Omental fat pad (tissue), 4 donors: ENCODE data around the gene CCDC106. TPM values are rescaled to one million over a fixed set of nuclear protein-coding genes. Genes with fewer than 3 reads are reported as not detected.

Experiments
- ATAC-seq: fragments of 150-250 bp; one replicate; pipeline ENCODE4 v1.9.1; 2016; ENCODE audit warnings: mild to moderate bottlenecking, moderate library complexity; ENCODE audit not compliant: low FRiP score
- DNase-seq: peaks from one replicate; pipeline ENCODE4 v3.0.0-alpha.2; 2019; ENCODE audit warnings: low spot score
- total RNA-seq, 4 donors: library from RNA; depleted of rRNA; stranded (reverse); fragments of >200 nt; gene quantifications; one replicate each; pipeline ENCODE4 v1.1.0, GENCODE V29; 2016
- TF ChIP-seq, protein P1 (sequence below), 3 donors: fragments of 450-650 bp; IDR thresholded peaks; one replicate each; pipeline ENCODE4 v1.5.1; 2016 to 2017; ENCODE audit warnings: antibody characterized with exemption in 3 of 3, mild to moderate bottlenecking in 3 of 3, moderate library complexity in 2 of 3

The CCDC106 gene
- total RNA-seq, 4 donors from 2014 or later, result 9.8 to 15.2 (median 11.0) TPM

DNA sequence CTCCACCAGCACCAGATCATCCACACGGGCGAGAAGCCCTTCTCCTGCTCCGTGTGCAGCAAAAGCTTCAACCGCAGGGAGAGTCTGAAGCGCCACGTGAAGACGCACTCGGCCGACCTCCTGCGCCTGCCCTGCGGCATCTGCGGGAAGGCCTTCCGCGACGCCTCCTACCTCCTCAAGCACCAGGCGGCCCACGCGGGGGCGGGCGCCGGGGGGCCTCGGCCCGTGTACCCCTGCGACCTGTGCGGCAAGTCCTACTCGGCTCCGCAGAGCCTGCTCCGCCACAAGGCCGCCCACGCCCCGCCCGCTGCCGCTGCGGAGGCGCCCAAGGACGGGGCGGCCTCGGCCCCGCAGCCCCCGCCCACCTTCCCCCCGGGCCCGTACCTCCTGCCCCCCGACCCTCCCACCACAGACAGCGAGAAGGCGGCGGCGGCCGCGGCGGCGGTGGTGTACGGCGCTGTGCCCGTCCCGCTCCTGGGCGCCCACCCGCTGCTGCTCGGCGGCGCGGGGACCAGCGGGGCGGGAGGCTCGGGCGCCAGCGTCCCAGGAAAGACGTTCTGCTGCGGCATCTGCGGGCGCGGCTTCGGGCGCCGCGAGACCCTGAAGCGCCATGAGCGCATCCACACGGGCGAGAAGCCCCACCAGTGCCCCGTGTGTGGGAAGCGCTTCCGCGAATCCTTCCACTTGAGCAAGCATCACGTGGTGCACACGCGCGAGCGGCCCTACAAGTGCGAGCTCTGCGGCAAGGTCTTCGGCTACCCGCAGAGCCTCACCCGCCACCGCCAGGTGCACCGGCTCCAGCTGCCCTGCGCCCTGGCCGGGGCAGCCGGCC is 33.1 kb upstream of the CCDC106 start:
- TF ChIP-seq, protein P1, sequence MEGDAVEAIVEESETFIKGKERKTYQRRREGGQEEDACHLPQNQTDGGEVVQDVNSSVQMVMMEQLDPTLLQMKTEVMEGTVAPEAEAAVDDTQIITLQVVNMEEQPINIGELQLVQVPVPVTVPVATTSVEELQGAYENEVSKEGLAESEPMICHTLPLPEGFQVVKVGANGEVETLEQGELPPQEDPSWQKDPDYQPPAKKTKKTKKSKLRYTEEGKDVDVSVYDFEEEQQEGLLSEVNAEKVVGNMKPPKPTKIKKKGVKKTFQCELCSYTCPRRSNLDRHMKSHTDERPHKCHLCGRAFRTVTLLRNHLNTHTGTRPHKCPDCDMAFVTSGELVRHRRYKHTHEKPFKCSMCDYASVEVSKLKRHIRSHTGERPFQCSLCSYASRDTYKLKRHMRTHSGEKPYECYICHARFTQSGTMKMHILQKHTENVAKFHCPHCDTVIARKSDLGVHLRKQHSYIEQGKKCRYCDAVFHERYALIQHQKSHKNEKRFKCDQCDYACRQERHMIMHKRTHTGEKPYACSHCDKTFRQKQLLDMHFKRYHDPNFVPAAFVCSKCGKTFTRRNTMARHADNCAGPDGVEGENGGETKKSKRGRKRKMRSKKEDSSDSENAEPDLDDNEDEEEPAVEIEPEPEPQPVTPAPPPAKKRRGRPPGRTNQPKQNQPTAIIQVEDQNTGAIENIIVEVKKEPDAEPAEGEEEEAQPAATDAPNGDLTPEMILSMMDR (IDR thresholded peaks at IDR 0.05), result no peak
- no peak for ATAC-seq

DNA sequence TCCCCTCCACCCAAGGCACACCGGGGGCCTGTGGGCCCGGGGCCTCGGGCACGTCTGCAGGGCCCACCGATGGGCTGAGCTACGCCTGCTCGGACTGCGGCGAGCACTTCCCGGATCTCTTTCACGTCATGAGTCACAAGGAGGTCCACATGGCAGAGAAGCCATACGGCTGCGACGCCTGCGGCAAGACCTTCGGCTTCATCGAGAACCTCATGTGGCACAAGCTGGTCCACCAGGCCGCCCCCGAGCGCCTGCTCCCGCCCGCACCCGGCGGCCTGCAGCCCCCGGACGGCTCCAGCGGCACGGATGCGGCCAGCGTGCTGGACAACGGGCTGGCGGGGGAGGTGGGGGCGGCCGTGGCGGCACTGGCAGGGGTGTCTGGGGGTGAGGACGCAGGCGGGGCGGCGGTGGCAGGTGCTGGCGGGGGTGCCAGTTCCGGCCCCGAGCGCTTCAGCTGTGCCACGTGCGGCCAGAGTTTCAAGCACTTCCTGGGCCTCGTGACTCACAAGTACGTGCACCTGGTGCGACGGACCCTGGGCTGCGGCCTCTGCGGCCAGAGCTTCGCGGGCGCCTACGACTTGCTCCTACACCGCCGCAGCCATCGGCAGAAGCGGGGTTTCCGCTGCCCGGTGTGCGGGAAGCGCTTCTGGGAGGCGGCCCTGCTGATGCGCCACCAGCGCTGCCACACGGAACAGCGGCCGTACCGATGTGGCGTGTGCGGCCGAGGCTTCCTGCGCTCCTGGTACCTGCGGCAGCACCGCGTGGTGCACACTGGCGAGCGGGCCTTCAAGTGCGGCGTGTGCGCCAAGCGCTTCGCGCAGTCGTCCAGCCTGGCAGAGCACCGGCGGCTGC is 32.2 kb upstream of the CCDC106 start:
- ATAC-seq, result no peak
- TF ChIP-seq, protein P1 (IDR thresholded peaks at IDR 0.05), result no peak
- DNase-seq, result no peak

More for the DNA sequence above, 33.1 kb upstream of the CCDC106 start:
- no peak for DNase-seq

DNA sequence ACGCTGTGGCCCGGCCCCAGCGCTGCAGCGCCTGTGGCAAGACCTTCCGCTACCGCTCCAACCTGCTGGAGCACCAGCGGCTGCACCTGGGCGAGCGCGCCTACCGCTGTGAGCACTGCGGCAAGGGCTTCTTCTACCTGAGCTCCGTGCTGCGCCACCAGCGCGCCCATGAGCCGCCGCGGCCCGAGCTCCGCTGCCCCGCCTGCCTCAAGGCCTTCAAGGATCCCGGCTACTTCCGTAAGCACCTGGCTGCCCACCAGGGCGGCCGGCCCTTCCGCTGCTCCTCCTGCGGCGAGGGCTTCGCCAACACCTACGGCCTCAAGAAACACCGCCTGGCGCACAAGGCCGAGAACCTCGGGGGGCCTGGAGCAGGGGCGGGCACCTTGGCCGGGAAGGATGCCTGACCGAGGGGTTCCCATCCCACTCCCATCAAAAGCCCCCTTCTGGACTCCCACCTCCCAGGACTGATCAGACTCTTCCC is 31.6 kb upstream of the CCDC106 start:
- no peak for DNase-seq
- ATAC-seq, result no peak
- TF ChIP-seq, protein P1 (IDR thresholded peaks at IDR 0.05), result no peak

DNA sequence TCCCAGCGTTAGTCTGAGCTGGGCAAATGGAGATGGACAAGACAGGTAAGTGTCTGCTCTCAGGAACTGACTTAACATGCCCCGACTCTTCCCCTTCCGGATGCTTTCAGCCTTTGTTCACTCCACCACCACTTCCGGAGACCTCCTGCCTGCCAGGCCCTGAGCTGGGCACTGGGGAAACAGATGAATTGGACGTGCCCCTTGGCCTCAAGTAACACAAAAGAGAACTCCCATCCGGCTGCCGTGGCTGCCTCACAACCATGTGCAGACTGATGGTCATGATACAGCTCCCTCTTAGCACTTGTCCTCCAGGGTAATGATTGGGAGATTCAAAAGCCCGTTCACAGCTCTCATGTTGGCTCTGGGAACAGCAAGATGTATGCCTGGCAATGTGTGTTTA is 30.6 kb upstream of the CCDC106 start:
- TF ChIP-seq, protein P1 (IDR thresholded peaks at IDR 0.05), result no peak
- ATAC-seq (no peak), DNase-seq (no peak)

DNA sequence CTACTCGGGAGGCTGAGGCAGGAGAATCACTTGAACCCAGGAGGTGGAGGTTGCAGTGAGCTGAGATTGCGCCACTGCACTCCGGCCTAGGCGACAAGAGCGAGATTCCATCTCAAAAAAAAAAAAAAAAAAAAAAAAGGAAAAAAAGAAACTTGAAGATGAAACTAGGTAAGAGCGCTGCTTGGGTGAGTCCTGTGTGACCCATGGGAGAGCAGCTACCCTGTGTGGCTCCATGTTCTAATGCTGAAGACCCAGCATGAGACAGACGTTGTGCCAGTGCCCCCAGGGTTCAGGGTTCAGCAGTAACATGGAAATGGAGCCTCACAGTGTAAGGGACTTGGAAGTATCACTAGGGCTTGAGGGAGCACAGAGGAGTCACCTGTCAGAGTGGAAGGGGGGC is 29.6 kb upstream of the CCDC106 start:
- no peak for DNase-seq
- TF ChIP-seq, protein P1 (IDR thresholded peaks at IDR 0.05), result no peak
- no peak for ATAC-seq

DNA sequence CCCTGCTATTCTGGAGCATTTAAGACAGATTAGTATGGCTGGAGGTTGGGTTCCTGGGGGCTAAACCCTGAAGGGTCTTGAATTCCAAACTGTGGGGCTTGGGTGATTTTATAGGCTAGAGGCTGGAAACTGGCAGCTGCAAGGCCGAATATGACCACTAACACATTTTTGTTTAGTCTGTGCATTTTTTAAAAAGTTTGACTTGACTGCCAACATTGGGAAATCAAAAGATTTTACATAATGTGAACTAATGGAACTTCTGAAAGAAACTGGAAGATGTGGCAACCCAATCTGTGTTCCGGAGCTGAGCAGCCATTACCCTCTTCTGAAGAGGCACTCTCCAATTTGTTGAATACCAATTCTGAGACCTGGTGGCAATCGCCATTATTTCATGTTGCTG is 28.7 kb upstream of the CCDC106 start:
- DNase-seq (no peak), ATAC-seq (no peak)
- TF ChIP-seq, protein P1 (IDR thresholded peaks at IDR 0.05), result no peak
